HG03097 (cell line): ENCODE measurements around the gene ZDHHC20.

ENCODE experiments used
- ATAC-seq: cut with Tn5 transposase; IDR thresholded peaks from one replicate; pipeline ENCODE4 v1.9.1; 2021; ENCODE audit not compliant: unreplicated experiment, low FRiP score

ZDHHC20 gene

GRCh38 chr13:21458813-21459701 lies at the start of gene ZDHHC20:
Gene ZDHHC20 (minus strand): TSS chr13:21459303. CDS start chr13:21459171, 132 bp downstream.
- ATAC-seq: peak; percentile 88

DNA sequence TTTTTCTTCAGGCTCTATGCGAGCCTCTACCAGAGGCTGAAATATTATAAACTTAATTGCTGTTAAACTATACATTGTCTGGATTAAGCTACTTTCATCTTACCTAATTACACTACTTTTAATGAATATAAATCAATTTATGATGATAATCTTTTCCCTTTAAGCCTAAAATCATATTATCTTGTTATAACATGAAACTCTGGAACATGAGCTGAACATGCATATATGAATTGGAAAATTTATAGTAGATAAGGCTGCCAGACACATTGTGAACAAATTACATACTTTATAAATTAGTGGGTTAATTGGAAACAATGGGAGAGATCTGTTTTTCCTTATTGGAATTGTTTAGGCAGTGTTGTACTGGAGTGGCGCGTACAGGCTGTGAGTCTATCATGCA lies 45.3 kb upstream of the ZDHHC20 start:
- ATAC-seq: no peak

DNA sequence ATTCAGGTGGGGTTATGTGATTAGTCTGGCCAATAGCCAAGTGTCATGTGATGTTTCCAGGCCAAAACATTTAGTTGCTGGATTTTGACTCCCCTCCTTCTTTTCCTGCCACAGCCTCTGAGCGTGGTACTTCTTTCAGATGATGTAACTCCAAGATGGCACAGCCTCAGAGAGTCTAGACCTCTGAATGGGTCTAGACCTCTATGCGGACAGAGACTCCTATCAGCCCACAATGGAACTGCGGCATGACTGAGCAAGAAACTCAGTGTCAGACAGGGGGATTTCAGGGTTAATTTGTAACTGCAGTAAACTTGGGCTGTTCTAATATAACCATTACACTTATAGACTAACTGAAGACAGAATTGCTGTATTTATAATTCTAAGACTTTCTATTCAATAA lies 42.6 kb upstream of the ZDHHC20 start:
- ATAC-seq: no peak

GRCh38 chr13:21486322-21486721 lies 27.2 kb upstream of the ZDHHC20 start:
- no peak for ATAC-seq

GRCh38 chr13:21483748-21484147 lies 24.6 kb upstream of the ZDHHC20 start:
- no peak for ATAC-seq

- ATAC-seq: no peak
These were observed 22.3 kb upstream of the ZDHHC20 start for GRCh38 chr13:21481359-21481758.

DNA sequence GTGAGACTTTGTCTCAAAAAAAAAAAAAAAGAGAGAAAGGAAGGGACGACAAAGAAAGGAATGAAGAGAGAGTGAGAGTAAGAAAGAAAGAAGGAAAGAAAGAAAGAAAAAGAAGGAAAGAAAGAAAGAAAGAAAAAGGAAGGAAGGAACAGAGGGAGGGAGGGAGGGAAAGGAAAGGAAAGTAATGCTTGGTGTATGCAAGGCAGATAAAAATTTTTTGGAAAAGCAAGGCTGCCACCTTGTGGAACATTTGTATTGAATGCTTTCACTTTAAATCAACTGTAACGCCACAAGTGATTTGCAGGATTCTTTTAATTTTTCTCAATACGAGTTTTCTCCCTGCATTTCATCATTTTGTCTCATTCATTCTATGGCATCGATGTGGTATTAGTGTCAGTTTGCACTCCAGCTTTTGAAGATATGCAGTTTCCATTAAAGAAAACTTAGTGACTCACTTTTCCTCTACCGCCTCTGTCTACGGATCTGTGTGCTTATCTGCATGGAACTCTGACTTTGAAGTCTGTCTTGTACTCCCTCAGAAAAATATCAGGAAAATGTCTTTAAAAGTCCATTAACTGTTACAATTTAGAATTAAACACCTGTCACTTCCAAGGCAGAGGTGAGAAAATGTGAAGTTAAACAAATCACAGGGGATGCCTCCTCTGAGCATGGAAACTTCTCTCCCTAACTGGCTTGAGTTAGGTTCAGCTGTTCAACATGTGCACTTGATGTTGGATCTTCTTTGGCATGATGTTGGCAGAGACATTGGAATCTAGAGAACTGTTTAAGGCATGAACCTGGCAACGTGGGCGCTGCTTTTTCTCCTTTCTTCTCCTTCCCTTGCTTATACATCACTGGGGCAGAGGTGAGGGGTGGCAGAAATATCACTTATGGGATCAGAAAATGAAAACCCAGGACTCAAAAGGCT lies 20.0 kb upstream of the ZDHHC20 start:
- ATAC-seq: no peak

DNA sequence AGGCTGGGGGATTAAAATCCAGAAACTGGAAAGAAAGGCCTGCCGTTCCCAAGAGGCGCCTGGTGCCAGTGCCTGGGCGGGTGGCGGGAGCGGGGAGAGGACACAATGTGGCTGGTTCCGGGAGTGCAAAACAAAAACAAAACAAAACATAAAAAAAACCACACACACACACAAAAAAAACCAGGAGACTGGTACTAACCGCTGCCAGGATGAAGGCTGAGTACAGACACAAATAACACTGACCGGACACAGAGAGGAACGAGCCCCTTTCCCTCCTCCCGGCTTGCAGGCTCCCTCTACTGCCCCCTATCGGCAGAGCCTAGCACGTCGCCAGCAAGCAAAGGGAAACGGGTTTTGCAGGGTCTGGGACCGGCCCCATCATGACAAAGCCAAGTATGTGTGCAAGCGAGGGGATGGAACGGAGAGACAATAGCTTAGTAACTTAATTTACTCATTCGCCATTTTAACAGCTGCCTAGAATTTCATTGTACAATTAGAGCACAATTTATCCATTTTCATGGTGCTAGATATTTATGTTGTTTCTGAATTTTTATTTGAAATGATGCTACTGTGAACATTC lies 17.9 kb upstream of the ZDHHC20 start:
- peak; percentile 60 for ATAC-seq

GRCh38 chr13:21475115-21475514 lies 16.0 kb upstream of the ZDHHC20 start:
- ATAC-seq: no peak

GRCh38 chr13:21470785-21471184 lies 11.7 kb upstream of the ZDHHC20 start:
- no peak for ATAC-seq

GRCh38 chr13:21466527-21466926 lies 7.4 kb upstream of the ZDHHC20 start:
- no peak for ATAC-seq

- no peak for ATAC-seq
These were observed 6.6 kb upstream of the ZDHHC20 start for GRCh38 chr13:21465710-21466160.

DNA sequence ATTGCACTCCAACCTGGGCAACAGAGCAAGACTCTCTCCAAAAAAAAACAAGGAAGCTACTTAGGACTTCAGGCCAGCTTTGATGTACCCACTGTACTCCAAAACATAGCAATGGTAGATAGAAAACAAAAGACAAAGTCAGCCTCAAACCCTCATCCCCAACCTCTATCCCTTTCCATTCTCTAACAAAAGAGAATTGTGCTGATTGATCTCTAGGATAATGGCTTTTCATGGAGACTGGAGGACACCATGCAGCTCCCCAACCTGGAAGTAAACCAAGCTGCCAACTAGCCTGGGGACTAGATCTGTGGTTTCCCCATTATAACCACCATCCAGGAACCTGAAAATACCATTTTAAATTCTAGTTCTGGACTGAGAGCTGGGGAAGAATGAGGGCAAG lies 4.3 kb upstream of the ZDHHC20 start:
- ATAC-seq: no peak

- no peak for ATAC-seq
These were observed 2.0 kb upstream of the ZDHHC20 start for GRCh38 chr13:21461131-21461530.

- ATAC-seq: peak; percentile 31
These were observed 671 bp downstream of the ZDHHC20 start for GRCh38 chr13:21458451-21458812.

DNA sequence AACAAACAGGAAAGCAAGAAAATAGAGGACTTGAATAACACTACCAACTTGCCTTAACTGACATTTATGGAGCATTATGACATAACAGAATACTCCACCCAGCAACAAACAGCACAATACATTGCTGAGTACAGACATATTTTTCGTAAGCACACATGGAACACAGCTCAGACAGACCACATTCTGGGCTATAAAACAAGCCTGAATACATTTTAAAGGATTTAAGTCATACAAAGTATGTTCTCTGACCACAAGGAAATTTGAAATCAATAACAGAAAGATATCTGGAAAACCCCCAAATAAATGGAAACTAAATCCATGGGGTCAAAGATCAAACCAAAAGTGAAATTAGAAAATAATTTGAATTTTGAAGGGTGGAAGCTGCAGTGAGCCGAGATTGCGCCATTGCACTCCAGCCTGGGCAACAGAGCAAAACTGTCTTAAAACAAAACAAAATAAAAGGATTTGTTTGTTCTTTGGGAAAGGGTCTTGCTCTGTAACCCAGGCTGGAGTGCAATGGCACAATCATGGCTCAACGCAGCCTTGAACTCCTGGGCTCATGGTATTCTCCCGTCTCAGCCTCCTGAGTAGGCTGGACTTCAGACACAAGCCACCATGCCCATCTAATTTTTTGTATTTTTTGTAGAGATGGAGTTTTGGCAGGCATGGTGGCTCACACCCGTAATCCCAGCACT lies 5.6 kb downstream of the ZDHHC20 start:
- no peak for ATAC-seq

GRCh38 chr13:21450936-21451335 lies 8.2 kb downstream of the ZDHHC20 start:
- ATAC-seq: no peak

DNA sequence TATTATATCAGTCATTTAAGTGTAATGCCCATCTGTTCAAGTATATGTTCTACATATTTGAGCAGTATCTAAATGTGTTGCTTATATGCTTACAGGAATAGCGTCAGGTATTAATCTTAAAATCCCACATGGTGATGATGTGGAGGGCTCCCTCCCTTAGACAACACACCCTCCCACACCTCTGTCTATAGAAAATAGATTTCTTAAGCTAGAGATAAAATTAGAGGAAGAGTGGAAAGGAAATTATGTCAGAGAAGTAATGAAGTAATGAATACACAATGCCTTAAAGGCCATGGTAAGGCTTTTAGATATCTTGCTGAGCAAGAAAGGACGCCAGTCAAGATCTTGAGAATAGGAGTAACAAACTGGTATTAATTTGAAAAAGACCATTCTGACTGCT lies 12.4 kb downstream of the ZDHHC20 start:
- no peak for ATAC-seq

GRCh38 chr13:21445759-21446158 lies 13.3 kb downstream of the ZDHHC20 start:
- no peak for ATAC-seq

DNA sequence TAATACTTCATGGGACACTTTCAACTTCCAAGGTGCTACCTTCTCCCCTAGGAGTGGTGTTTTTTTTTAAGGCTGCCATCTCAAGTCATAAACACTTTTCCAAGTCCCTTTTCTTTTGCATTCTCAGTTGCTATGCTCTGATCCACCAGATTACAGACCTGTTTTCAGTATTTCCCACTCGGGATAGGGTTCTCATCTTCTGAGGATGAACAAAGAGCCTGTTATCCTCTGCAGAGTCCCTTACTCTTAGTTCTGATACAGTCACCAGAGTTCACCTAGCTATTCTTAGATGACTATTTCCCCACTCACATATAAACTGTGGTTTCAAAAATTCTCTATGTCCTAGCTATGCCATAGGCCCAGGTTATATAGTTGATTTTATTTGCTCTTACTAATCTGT lies 15.9 kb downstream of the ZDHHC20 start:
- no peak for ATAC-seq
